Measurements from ENCODE around the gene MAPK6. TPM values are rescaled to one million over a fixed set of nuclear protein-coding genes. Genes with fewer than 3 reads are reported as not detected.
"Not testable (repeated sequence)": the region's sequence is repeated elsewhere in the genome, so short reads cannot be mapped to it uniquely, and the experiment has no call there.

MAPK6 gene
- total and polyA plus RNA-seq, 11 donors: 3.6 to 26.2 (median 17.5) TPM

DNA sequence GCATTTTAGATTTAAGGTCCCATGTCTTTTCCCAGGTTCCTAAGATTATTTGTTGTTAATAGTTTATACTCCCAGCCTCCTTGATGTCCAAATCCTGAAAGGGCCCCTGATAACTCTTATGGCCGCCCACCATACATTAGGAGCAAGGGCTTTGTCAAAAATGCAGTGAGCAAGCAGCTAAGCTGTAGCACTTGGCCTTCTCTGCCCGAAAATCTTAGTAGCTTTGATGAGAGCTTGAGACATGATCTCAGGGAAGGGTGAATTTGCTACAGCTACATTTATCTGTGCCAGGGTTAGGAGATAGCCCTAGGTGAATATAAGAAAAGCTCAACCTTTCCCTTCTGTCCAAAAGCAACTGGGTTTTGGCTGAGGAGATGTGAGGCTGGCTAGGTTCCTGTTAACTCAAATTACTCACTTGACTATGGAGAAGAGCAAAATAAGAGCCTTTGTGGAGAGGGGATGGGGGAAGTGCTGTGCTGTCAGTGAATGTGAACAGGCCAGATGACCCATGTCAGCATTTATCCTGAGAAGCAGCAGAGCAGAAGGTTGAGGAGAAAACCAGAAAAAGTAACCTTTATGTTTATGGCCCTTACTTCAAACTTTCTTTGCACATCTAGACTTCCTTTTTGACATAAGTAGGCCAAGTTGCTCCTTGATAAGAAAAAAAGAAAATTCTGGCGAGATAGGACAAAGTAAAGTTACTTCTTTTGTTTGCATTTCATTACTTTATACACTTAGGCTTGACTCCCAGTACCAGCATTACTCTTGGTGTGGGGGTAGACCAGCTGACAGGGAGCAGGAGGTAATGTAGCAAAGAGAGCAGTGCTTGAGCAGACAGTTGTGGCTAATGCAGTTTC, 21.1 kb downstream of the MAPK6 start:
- peaks cover 0 to 71% (median 26%) of the 10 kb centered on the region in 12 donors for H3K4me1 ChIP-seq

GRCh38 chr15:52042051-52042851, 23.2 kb downstream of the MAPK6 start:
- no peak for ATAC-seq
- no peak overlapping the region for H3K27ac ChIP-seq
- DNase-seq: no peak
- H3K4me3 ChIP-seq: no peak overlapping the region
- H3K9me3 ChIP-seq: no peaks in the 10 kb centered on the region
- no peak for TF ChIP-seq POLR2A (IDR thresholded peaks at IDR 0.05)
- TF ChIP-seq, protein P1, sequence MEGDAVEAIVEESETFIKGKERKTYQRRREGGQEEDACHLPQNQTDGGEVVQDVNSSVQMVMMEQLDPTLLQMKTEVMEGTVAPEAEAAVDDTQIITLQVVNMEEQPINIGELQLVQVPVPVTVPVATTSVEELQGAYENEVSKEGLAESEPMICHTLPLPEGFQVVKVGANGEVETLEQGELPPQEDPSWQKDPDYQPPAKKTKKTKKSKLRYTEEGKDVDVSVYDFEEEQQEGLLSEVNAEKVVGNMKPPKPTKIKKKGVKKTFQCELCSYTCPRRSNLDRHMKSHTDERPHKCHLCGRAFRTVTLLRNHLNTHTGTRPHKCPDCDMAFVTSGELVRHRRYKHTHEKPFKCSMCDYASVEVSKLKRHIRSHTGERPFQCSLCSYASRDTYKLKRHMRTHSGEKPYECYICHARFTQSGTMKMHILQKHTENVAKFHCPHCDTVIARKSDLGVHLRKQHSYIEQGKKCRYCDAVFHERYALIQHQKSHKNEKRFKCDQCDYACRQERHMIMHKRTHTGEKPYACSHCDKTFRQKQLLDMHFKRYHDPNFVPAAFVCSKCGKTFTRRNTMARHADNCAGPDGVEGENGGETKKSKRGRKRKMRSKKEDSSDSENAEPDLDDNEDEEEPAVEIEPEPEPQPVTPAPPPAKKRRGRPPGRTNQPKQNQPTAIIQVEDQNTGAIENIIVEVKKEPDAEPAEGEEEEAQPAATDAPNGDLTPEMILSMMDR (IDR thresholded peaks at IDR 0.05): no peak
- H3K36me3 ChIP-seq: peaks cover 0 to 15% (median 2%) of the 10 kb centered on the region in 9 donors
- H3K27me3 ChIP-seq: no peaks in the 10 kb centered on the region
- peaks cover 0 to 81% (median 32%) of the 10 kb centered on the region in 12 donors for H3K4me1 ChIP-seq
- 80 to 91% (median 90%) methylated on average over 6 of the region's 6 CpGs for WGBS, 4 donors
- intact Hi-C loops (cut with DNase I): no loop called here

More for the DNA sequence above, 21.1 kb downstream of the MAPK6 start:
- H3K27me3 ChIP-seq: no peaks in the 10 kb centered on the region
- WGBS, 4 donors: 69 to 77% (median 72%) methylated on average over 3 of the region's 3 CpGs
- DNase-seq (no peak), ATAC-seq (peak in 3 of 4 donors; percentile 68 to 83 (median 73))
- no peaks in the 10 kb centered on the region for H3K36me3 ChIP-seq
- TF ChIP-seq, protein P1 (IDR thresholded peaks at IDR 0.05): no peak
- no peak for TF ChIP-seq POLR2A (IDR thresholded peaks at IDR 0.05)
- no peak overlapping the region for H3K4me3 ChIP-seq
- peak overlapping the region in 2 of 12 donors; percentile 6 to 50 for H3K27ac ChIP-seq
- H3K9me3 ChIP-seq: no peaks in the 10 kb centered on the region
- intact Hi-C loops (cut with DNase I): no loop called here

DNA sequence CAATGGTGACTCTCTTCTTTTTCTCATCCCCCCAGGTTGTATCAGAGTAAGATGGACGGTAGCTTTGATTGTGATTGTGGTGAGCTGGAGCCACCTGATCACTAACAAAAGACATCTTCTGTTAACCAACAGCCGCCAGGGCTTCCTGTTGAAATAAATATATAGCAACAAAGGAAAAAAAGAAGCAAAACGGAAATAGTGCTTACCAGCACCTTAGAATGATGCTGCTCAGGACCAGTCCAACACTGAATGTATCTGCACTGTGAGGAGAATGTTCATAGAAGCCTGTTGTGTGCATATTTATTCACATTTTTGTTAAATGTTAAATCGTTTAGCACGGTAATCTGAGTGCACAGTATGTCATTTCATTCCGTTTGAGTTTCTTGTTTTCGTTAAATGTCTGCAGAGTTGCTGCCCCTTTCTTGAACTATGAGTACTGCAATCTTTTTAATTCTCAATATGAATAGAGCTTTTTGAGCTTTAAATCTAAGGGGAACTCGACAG, 26.8 kb downstream of the MAPK6 start:
- intact Hi-C loops (cut with DNase I); H3K9me3 ChIP-seq; H3K27me3 ChIP-seq; DNase-seq; ATAC-seq: not testable (repeated sequence)
- peaks cover 0 to 46% (median 27%) of the 10 kb centered on the region in 9 donors for H3K36me3 ChIP-seq
- H3K27ac ChIP-seq: peak overlapping the region in 1 of 12 donors; percentile 46
- H3K4me1 ChIP-seq: peaks cover 0 to 47% (median 4%) of the 10 kb centered on the region in 12 donors
- H3K4me3 ChIP-seq: peak overlapping the region in 1 of 12 donors; percentile 2
- WGBS, 4 donors: 64 to 68% (median 66%) methylated on average over 8 of the region's 8 CpGs
- TF ChIP-seq, protein P1 (IDR thresholded peaks at IDR 0.05): peak in 4 of 12 donors; percentile 14 to 30 (median 15)

- ATAC-seq: peak; percentile 63 to 83 (median 76)
- WGBS, 4 donors: 41 to 58% (median 49%) methylated on average over 5 of the region's 5 CpGs
- peak overlapping the region in 1 of 12 donors; percentile 46 for H3K27ac ChIP-seq
- H3K27me3 ChIP-seq; intact Hi-C loops (cut with DNase I); H3K4me3 ChIP-seq; DNase-seq; H3K9me3 ChIP-seq: not testable (repeated sequence)
- H3K4me1 ChIP-seq: peaks cover 0 to 41% (median 2%) of the 10 kb centered on the region in 12 donors
- H3K36me3 ChIP-seq: peaks cover 0 to 53% (median 33%) of the 10 kb centered on the region in 9 donors
Measured at GRCh38 chr15:52046552-52046951, 27.5 kb downstream of the MAPK6 start.
